DOHH2 (cell line): ENCODE measurements around the gene PNN.
"Not testable (repeated sequence)": the region's sequence is repeated elsewhere in the genome, so short reads cannot be mapped to it uniquely, and the experiment has no call there.

Source experiments
- H3F3A ChIP-seq: fragments of 200-600 bp; sonication (generic), shearing (Covaris generic); 2 replicates; pipeline ENCODE4 v1.6.0; 2016; ENCODE audit warnings: antibody characterized with exemption, mild to moderate bottlenecking; ENCODE audit not compliant: control insufficient read depth, insufficient read depth
- H3K27ac ChIP-seq: fragments of 200-600 bp; sonication (generic); 2 replicates; pipeline ENCODE4 v1.5.1; 2014; ENCODE audit warnings: low read depth, mild to moderate bottlenecking, low read length, moderate library complexity
- H3K27me3 ChIP-seq: fragments of 200-600 bp; sonication (generic); 2 replicates; pipeline ENCODE4 v1.6.1; 2014; ENCODE audit warnings: mild to moderate bottlenecking, low read length, mixed read lengths; ENCODE audit not compliant: control insufficient read depth
- H3K36me3 ChIP-seq: fragments of 200-600 bp; sonication (generic); 2 replicates; pipeline ENCODE4 v1.6.1; 2014; ENCODE audit warnings: mild to moderate bottlenecking, low read length, moderate library complexity, mixed read lengths; ENCODE audit not compliant: control insufficient read depth
- H3K4me1 ChIP-seq: fragments of 200-600 bp; sonication (generic); 2 replicates; pipeline ENCODE4 v1.6.1; 2014; ENCODE audit warnings: mild to moderate bottlenecking, low read length, mixed read lengths; ENCODE audit not compliant: control insufficient read depth
- H3K4me2 ChIP-seq: fragments of 200-600 bp; sonication (generic); 2 replicates; pipeline ENCODE4 v1.6.0; 2014; ENCODE audit warnings: mild to moderate bottlenecking, low read length, moderate library complexity
- H3K4me3 ChIP-seq: fragments of 200-600 bp; sonication (generic); 2 replicates; pipeline ENCODE4 v1.5.1; 2014; ENCODE audit warnings: mild to moderate bottlenecking, low read length, mixed read lengths
- H3K79me2 ChIP-seq: fragments of 200-600 bp; sonication (generic); 2 replicates; pipeline ENCODE4 v1.6.1; 2014; ENCODE audit warnings: mild to moderate bottlenecking, low read length, mixed read lengths; ENCODE audit not compliant: control insufficient read depth
- H3K9me2 ChIP-seq: fragments of 200-600 bp; sonication (generic); replicated peaks from 2 replicates; pipeline ENCODE4 v1.6.1; 2014; ENCODE audit warnings: mild to moderate bottlenecking, low read length, mixed read lengths; ENCODE audit not compliant: control insufficient read depth
- H3K9me3 ChIP-seq: fragments of 200-600 bp; sonication (generic); 2 replicates; pipeline ENCODE4 v1.6.1; 2014; ENCODE audit warnings: antibody characterized with exemption, low read length, mixed read lengths; ENCODE audit not compliant: control insufficient read depth, insufficient read depth
- H4K20me1 ChIP-seq: fragments of 200-600 bp; sonication (generic); 2 replicates; pipeline ENCODE4 v1.6.0; 2014; ENCODE audit warnings: low read depth, mild to moderate bottlenecking, antibody characterized with exemption, low read length, moderate library complexity; ENCODE audit not compliant: control insufficient read depth, insufficient read depth
- EZH2phosphoT487 ChIP-seq: fragments of 200-600 bp; sonication (generic); IDR thresholded peaks from 2 replicates; pipeline ENCODE4 v1.6.1; 2017; ENCODE audit warnings: borderline replicate concordance, mild to moderate bottlenecking, antibody characterized with exemption, low read length, moderate library complexity, mixed read lengths
- TF ChIP-seq, protein P1 (sequence below): fragments of 200-600 bp; sonication (generic); IDR thresholded peaks from one replicate; pipeline ENCODE4 v1.5.1; 2014; ENCODE audit warnings: antibody characterized with exemption, mild to moderate bottlenecking, low read depth, low read length; ENCODE audit not compliant: poor library complexity, severe bottlenecking

Gene PNN

DNA sequence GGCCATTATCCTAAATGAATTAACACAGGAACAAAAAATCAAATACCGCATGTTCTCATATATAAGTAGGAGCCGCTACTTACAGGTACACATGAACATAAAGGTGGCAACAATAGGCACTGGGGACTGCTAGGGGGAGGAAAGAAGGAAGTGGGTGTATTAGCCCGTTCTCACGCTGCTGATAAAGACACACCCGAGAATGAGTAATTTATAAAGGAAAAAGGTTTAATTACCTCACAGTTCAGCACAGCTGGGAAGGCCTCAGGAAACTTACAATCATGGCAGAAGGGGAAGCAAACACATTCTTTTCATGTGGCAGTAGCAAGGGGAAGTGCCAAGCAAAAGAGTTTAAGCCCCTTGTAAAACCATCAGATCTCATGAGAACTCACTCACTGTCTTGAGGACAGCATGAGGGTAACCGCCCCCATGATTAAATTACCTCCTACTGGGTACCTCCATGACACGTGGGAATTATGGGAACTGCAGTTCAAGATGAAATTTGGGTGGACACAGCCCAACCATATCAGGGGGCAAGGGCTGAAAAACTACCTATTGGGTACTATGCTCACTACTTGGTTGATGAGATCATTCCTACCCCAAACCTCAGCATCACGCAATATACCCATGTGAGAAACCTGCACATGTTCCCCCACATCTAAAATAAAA is 42.3 kb downstream of the PNN start:
- H3K27ac ChIP-seq: no peak overlapping the region
- H3K36me3 ChIP-seq: no peaks in the 10 kb centered on the region
- no peaks in the 10 kb centered on the region for H3K27me3 ChIP-seq
- no peaks in the 10 kb centered on the region for H3K79me2 ChIP-seq
- H3K4me3 ChIP-seq: no peak overlapping the region
- H4K20me1 ChIP-seq: no peaks in the 10 kb centered on the region
- no peaks in the 10 kb centered on the region for H3K9me3 ChIP-seq
- H3K9me2 ChIP-seq: no peaks in the 10 kb centered on the region
- TF ChIP-seq, protein P1, sequence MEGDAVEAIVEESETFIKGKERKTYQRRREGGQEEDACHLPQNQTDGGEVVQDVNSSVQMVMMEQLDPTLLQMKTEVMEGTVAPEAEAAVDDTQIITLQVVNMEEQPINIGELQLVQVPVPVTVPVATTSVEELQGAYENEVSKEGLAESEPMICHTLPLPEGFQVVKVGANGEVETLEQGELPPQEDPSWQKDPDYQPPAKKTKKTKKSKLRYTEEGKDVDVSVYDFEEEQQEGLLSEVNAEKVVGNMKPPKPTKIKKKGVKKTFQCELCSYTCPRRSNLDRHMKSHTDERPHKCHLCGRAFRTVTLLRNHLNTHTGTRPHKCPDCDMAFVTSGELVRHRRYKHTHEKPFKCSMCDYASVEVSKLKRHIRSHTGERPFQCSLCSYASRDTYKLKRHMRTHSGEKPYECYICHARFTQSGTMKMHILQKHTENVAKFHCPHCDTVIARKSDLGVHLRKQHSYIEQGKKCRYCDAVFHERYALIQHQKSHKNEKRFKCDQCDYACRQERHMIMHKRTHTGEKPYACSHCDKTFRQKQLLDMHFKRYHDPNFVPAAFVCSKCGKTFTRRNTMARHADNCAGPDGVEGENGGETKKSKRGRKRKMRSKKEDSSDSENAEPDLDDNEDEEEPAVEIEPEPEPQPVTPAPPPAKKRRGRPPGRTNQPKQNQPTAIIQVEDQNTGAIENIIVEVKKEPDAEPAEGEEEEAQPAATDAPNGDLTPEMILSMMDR: no peak
- TF ChIP-seq EZH2phosphoT487: no peak
- H3F3A ChIP-seq: no peaks in the 10 kb centered on the region
- no peak overlapping the region for H3K4me2 ChIP-seq
- peaks cover 4% of the 10 kb centered on the region; the same call in 1 of the 2 replicates for H3K4me1 ChIP-seq

DNA sequence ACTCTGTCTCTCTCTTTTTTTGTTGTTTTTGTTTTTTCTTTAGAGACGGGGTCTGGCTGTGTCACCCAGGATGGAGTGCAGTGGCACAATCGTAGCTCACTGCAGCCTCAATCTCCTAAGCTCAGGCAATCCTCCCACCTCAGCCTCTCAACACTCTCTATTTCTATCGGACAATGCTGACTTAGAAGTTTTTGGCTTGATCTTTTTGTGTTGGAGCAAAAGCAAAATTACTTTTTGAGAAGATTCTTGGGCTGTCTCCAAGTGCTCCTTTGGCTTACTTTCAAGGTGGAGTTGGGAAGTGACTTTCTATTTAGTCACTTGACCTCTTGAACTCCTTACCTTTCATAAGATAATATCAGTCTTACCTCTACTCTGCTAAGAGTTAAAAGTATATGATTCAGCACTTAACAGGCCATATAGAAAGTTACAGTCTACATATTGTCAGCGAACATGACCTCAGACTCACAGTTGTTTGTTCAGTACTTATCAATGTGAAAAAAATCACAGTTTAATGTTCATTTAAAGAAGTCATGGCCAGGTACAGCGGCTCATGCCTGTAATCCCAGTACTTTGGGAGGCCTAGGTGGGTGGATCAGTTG is 43.2 kb downstream of the PNN start:
- no peaks in the 10 kb centered on the region for H3K9me2 ChIP-seq
- no peaks in the 10 kb centered on the region for H3K9me3 ChIP-seq
- H3K79me2 ChIP-seq: no peaks in the 10 kb centered on the region
- no peaks in the 10 kb centered on the region for H3K36me3 ChIP-seq
- H3K4me2 ChIP-seq: no peak overlapping the region
- peaks cover 4% of the 10 kb centered on the region; the same call in 1 of the 2 replicates for H3K4me1 ChIP-seq
- H4K20me1 ChIP-seq: no peaks in the 10 kb centered on the region
- no peaks in the 10 kb centered on the region for H3K27me3 ChIP-seq
- no peak overlapping the region for H3K4me3 ChIP-seq
- no peaks in the 10 kb centered on the region for H3F3A ChIP-seq
- TF ChIP-seq, protein P1: no peak
- no peak for TF ChIP-seq EZH2phosphoT487
- H3K27ac ChIP-seq: no peak overlapping the region

DNA sequence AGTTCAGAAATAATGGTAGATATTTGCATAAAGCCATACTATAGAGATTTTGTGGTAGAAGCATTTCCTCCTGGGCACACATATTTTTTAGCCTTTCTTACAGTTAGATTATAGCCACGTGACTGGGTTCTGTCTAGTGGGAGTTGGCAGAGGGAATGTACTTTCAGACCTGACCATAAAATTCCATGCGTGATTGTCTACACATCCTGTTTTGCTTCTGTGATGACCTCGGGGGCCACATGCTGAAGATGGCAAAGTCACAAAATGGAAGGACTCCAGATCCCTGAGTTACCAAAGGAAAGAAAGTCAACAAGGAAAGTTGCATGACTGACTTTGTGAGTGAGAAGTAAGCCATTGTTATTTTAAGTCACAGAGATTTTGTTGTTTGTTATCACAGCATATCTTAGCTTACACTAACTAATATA is 44.0 kb downstream of the PNN start:
- Histone ChIP-seq H3F3A (no peaks in the 10 kb centered on the region), H3K27ac (no peak overlapping the region), H3K4me2 (no peak overlapping the region), H3K9me3 (no peaks in the 10 kb centered on the region), H3K27me3 (no peaks in the 10 kb centered on the region), H3K9me2 (no peaks in the 10 kb centered on the region), H4K20me1 (no peaks in the 10 kb centered on the region), H3K79me2 (no peaks in the 10 kb centered on the region), H3K4me1 (peaks cover 4% of the 10 kb centered on the region; the same call in 1 of the 2 replicates), H3K4me3 (no peak overlapping the region), H3K36me3 (no peaks in the 10 kb centered on the region)
- TF ChIP-seq, protein P1: no peak
- TF ChIP-seq EZH2phosphoT487: no peak

DNA sequence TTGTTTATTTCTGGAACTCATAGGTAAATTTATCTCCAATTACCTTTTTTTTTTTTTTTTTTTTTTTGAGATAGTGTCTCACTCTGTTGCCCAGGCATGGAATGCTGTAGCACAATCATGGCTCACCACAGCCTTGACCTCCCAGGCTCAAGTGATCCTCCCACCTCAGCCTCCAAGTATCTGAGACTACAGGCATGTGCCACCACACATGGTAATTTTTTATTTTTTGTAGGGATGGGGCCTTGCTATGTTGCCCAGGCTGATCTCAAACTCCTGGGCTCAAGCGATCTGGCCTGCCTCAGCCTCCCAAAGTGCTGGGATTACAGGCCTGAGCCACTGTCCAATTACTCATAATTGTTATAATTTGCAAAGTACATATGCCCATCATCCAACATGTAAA is 45.4 kb downstream of the PNN start:
- not testable (repeated sequence) for H3K27ac ChIP-seq, H3K36me3 ChIP-seq, H3K79me2 ChIP-seq, H3K9me3 ChIP-seq, H3K9me2 ChIP-seq, H3K4me2 ChIP-seq, H3F3A ChIP-seq, H4K20me1 ChIP-seq, H3K27me3 ChIP-seq, H3K4me1 ChIP-seq, H3K4me3 ChIP-seq
